A673 (cell line): ENCODE measurements around the gene AVPR1A.

Experiments
- CTCF ChIP-seq: fragments of 300-800, 200-600 bp; sonication (generic); conservative IDR thresholded peaks from 2 replicates; pipeline ENCODE4 v1.5.1; 2017; ENCODE audit warnings: low read depth, mild to moderate bottlenecking, antibody characterized with exemption, low read length, moderate library complexity, mixed read lengths
- EZH2 ChIP-seq: fragments of 200-600 bp; sonication (generic); IDR thresholded peaks from 2 replicates; pipeline ENCODE4 v1.6.1; 2017; ENCODE audit warnings: borderline replicate concordance, low read depth, mild to moderate bottlenecking, mixed read lengths, antibody characterized with exemption, low read length; ENCODE audit not compliant: poor library complexity, severe bottlenecking

GRCh38 chr12:63144556-63144955 lies 6.4 kb downstream of the AVPR1A start:
- TF ChIP-seq EZH2 (no peak), CTCF (no peak)
